HG02798 (cell line): ENCODE data around the gene NT5DC4.
A peak's percentile ranks its signal among the peaks of the same experiment; 100 is the strongest.

ENCODE experiments used
- ATAC-seq: cut with Tn5 transposase; IDR thresholded peaks from one replicate; pipeline ENCODE4 v1.9.1; 2021; ENCODE audit warnings: mild to moderate bottlenecking; ENCODE audit not compliant: unreplicated experiment, poor library complexity

NT5DC4 gene

GRCh38 chr2:112776113-112776512 is 55.3 kb downstream of the NT5DC4 start:
- no peak for ATAC-seq

- ATAC-seq: no peak
Observed at GRCh38 chr2:112777036-112777435, 56.2 kb downstream of the NT5DC4 start.

- ATAC-seq: no peak
Observed at GRCh38 chr2:112779598-112779997, 58.8 kb downstream of the NT5DC4 start.

GRCh38 chr2:112782234-112782799 is 61.5 kb downstream of the NT5DC4 start:
- ATAC-seq: peak; percentile 87

- ATAC-seq: no peak
Observed at GRCh38 chr2:112783187-112783714, 62.4 kb downstream of the NT5DC4 start.

GRCh38 chr2:112784199-112785189 is 63.7 kb downstream of the NT5DC4 start, which contains the start of gene IL1A:
IL1A (minus strand) TSS chr2:112784493; CDS start chr2:112783770, 723 bp downstream.
- no peak for ATAC-seq

- ATAC-seq: no peak
Observed at GRCh38 chr2:112787294-112787693, 66.5 kb downstream of the NT5DC4 start.

- ATAC-seq: no peak
Observed at GRCh38 chr2:112787729-112788393, 67.0 kb downstream of the NT5DC4 start.

GRCh38 chr2:112788653-112789052 is 67.8 kb downstream of the NT5DC4 start:
- no peak for ATAC-seq
